DMS79 treated with DMSO at 0.1 percent for 48 hours (cell line): ENCODE results near the gene INPP5A.

Experiments
- DNase-seq: peaks from one replicate; lab custom pipeline; 2025; lab: John Stamatoyannopoulos, UW

INPP5A gene

DNA sequence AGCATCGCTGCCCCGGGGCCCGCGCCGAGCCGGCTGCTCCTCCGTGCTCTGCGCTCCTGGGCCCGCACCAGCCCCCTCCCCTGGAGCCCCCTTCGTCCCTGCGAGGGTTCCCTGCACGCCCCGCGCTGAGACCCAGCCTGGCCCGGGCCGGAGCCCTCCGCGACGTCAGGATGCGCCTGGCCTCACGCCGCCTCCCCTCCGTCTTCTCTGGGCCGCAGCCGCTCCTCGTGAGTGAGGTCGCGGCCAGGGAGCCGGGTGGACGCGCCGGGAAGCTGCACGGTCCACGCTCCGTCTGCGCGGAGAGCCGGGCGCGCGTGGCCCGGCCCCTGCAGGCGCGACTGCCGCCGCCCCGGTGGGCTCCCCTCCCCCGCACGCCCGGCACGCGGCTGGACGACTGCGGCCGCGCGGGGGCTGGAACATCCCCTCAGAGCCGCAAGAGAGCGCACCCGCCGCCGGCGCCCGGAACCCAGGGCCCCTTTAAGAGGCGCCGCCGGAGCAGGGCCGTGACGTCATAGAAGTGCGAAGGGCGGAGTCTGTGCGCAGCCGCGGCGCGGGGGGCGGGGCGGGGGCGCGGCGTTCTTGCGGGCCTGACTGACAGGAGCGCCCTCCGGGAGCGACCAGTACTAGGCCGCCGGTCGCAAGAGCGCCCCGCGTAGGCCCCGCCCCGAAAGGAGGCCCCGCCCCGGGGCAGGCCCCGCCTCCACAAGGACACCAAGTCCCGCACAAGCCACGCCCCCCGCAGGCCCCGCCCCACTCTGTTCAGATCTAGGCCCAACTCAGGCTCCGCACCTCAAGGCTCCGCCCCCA, 507 bp upstream of the INPP5A start:
- DNase-seq: peak; percentile 91

DNA sequence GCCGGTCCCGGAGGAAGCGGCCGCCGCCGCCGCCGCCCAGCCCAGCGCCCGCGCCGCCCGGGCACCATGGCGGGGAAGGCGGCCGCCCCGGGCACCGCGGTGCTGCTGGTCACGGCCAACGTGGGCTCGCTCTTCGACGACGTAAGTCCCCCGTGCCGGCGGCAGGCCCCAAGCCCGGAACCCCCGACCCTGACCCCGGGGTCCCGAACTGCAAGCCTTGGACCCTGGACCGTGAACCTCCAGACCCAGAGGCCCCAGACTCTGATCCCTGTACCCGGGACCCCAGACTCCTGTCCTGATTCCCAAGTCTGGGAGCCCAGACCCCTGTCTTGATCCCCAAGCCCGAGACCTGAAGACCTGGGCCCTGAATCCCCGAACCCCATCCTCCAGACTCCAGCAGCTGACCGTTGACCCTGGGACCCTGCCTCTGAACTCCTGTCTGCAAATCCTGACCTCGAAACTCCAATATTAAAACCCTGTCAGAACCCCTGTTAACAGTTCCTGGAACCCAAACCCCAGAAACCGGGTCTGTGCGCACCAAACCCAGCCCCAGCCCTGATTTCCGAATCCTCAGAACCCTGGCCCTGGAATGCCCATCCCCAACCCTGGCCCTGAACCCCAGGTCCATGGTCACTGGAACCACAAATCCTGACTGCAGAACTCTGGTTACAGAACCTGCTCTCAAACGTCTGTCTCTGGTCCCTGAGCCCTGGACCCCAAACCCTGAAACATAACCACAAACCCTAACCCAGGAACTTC, 623 bp downstream of the INPP5A start:
- no peak for DNase-seq

DNA sequence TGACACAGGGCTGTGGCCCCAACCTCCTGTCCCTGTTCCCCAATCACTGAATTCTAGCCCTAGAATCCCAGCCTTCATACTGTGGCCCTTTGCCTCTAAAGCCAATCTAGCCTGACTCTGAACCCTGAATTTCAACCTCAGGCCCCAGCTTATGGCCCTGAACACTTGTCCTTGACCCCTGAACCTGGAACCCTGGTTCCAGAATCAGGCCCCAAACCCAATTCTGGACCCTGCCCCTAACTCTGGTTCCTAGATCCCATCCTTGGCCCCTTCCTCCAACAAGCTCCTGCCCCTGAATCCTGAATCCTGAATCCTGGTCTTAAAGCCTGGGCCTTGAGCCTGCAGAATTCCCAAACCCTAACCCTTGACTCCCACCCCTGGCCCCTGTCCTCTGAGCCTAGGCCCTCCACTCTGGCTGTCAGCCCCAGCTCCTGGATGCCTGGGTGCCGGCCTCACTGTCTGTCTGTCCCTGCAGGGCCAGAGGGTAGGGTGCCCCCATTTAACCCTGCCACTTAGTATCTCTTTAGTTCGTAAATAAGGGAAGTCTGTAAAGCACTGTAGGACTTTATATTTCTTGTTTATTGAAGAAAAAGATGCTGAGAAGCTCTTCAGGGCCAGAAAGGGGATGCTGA, 1.3 kb downstream of the INPP5A start:
- no peak for DNase-seq

DNA sequence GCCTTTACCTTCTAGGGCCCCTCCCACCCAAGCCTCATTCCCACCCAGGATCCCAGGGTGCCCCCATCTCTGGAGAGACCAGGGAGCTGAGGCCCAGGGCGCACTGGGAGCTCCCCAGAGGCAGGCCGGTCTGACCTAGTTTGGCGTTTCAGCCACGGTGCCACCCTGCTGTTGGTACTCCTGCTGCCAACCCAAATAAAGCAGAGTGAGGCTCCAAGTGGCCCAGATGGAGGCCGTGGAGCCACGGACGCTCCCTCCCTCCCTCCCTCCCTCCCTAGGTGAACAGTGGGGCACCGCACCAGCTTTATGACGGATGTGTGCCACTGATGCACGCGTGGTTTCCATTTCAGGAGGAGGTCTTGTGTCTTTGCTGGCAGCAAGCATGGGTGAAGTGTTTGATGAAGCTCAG, 1.8 kb downstream of the INPP5A start:
- peak; percentile 16 for DNase-seq

DNA sequence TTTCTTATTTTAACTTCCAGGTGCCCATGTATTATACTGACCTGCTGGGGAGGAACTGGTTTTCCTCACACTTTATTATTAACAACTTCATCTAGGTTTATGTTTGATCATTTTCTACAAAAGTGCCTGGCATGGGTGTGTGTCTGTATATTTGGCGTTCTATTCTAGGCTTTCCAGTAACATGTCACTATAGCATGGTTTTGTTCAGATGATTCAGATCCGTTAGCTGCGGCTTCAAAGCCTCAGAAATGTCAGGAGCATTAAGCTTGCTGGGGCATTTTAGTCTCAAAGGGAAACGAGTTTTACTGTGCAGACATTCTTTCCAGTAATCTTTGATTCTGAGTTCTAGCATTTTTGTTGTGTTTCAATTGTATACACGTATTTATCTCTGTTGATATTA, 2.3 kb downstream of the INPP5A start:
- no peak for DNase-seq

DNA sequence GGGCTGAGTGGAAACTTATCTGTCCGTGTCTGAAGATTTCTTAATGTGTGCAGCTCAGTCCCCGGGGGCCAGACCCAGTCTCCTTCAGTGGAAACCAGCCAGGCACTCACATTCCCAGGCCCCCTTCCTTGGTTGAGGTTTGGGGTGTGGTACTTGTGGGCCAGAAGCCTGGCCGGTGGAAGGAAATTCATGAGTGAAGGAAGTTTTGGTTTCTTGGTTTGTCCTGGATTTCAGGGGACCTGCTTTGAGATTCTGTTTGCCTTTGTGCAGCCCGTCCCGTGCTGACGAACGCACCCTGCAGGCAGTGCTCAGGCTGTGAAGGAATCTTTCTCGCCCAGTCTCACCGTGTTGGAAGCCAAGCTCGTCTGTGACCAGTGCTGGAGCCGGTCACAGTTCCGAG, 2.9 kb downstream of the INPP5A start:
- no peak for DNase-seq

DNA sequence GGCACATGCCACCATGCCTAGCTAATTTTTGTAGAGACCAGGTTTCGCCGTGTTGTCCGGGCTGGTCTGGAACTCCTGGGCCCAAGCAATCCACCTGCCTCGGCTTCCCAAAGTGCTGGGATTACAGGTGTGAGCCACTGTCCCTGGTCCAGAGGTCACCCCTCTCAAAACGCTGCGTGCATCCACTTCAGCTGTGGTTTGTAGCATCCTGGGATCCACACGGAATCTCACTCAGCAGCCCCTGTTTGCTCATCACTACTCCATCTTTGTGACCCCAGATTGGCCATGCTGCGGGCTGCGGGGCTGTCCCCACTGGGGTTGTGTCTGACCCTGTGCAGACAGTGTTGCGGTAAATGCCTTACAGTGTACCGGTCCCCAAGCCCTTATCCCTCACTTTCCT, 3.5 kb downstream of the INPP5A start:
- no peak for DNase-seq

DNA sequence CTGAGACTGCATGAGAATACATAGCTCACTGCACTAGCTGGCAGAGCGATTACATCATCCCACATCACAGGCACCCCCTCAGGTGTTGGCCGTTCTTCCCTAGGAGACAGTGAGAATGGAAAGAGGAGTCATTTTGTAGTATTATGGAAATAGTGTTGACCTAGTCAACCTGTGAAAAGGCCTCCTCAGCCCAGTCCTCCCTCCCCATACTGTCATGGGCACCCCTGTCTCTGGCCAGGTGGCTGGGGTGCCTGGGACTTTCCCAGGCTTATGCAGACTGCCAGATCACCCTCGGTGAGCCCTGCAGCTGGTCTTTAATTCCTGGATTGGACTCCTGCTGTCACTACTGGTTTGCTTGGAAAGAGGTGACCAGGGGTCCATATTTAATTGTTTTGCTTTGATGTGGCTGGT, 4.0 kb downstream of the INPP5A start:
- no peak for DNase-seq

DNA sequence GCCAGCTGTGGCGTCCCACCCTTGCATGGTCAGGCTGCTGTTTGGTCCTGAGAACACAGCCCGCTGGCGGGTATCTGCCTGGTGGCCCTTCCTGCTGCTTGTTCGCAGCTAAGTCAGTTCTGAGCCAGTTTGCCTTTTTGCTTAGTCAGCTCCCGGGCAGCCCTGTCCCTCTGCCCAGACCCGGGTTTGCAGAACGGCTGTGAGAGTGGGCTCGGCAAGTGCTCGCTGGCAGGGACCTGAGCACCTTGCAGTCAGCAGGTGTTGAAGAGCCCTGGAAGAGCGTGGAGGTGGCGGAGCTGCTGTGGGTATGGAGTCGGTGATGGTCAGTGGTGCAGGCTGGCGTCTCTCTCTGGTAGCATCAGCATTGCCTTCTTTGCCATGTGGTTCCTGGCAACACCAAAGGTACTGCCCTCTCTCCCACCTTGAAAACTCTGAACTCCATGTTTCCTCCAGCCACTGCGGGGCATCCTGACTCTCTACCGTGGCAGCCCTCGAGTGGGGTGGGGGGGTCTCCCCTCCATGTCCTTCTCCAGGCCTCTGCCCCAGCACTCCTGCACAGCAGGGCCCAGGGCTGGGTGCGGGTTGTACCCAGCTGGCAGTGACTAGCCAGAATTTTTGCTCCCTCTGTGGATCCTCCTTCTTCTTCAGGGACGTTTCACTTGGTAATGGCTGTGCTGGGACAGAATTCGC, 4.6 kb downstream of the INPP5A start:
- peak; percentile 6 for DNase-seq

DNA sequence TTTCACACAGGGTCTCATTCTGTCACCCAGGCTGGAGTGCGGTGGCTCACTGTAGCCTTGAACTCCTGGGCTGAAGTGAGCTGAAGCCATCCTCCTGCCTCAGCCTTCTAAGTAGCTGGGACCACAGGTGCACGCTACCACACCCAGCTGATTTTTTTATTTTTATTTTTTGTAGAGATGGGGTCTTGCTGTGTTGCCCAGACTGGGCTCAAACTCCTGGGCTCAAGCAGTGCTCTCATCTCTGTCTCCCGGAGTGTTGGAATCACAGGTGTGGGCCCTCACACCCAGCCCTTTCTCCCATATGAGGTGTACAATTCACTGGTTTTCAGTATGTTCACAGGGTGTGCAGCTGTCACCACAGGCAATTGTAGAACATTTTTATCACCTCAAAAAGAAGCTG, 5.2 kb downstream of the INPP5A start:
- no peak for DNase-seq

DNA sequence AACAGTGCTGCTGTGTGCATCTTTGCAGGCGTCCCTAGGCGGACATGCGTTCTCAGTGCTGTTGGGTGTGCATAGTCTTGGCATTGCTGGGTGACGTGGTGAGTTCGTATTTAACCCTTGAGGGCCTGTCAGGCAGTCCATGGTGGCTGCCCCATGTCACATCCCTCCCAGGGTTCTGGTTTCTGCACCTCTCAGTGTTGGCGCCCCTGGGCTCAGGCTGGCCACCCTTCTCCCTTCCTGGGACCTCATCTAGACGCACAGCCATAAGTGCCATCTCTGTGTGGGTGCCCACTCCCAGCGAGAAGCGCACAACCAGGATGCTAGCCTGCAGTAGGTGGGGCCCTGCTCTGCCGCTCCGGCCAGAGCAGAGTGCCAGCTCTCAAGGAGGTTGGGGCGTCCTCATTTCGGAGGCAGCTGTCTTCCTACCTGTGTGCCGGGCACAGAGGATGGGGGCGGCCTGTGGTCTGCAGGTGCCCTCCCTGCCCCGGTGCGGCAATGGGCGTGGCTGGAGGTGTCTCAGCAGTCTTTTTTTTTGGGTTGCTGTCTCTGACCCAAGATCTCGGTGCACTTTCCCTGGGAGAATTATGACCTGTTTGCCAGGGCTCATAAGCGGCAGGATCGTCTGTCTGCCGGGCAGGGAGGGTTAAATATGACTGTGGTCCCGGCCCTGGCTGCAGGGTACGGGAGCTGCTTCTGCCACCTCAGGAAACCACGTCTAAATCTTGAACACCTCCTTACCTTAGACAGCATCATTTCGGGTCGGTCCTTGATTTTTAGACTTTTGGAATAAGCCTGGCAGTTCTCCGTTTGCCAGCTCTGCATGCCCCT, 6.5 kb downstream of the INPP5A start:
- no peak for DNase-seq

DNA sequence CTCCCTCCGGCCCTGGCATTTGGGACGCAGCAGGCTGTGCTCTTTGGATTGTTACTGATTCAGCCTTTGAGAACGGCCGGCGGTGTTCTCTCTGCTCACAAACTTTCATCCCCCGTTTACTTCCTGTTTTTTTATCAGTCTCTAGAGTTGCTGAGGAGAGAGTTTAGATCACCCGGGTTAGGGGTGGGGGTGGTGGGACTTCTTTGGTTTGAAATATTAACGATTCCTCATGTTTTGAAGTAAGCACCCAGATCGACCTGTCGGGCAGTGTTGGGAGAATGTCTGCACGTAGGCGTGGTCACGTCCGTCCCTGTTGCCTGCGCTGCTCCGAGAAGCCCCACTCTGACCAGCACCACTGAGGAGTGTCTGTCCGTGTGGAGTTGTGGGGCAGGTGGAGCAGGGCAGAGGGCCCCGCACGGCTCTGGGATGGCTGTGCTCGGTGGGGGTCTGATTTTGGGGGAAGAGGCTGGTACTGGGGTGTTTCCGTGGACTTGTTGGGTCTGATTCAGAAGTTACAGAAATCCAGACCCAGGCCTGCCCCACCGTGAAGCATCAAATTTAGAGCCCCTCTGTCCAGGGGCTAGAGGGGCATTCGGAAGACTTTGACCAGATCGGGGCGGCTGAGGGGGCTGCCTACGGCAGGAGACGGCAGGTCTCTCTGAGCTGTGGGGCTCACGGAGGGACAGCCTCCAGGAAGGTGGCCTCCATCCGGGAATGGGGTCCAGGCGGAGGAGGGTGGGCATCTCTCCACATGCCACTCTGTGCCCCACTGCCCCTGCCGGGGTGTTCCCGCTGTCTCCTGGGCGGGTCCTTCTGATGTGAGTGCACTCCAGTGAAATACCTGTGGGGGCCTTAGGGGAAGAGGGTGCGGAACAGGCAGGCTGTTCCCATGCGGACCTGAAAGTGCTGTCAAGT, 7.4 kb downstream of the INPP5A start:
- DNase-seq: no peak

DNA sequence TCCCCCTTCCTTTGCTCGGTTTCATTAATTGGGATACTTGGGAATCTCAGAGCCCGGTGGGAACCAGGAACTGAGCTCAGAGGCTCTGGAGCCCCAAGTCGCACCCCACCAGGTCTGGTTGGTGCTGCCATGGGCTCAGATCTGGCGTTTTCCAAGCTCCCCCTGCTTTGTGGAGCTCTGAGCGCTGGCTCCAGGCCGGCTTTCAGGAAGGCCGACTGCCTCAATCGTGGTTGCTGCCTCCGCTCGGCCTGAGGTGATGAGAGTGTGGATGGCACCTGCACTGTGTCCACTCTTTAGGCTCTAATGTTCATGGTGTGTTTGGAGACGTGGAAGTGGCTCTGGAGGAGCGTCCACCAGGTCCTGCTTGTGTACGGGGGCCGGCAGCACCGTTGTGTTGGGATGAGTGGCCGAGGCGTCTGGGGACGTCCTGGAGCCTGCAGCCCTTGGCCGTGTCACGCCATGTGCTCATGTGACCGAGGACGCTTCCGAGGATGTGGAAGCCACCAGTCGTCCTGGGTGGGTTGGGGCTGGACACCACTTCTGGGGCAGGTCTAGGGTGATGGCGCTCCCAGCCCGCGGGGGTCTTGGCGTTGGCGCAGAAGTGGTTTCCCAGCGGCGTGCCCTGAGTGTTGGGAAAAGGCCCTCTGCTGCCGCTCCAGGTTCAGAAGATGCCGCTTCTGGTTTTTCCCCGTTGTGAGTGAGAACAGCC, 8.2 kb downstream of the INPP5A start:
- no peak for DNase-seq

DNA sequence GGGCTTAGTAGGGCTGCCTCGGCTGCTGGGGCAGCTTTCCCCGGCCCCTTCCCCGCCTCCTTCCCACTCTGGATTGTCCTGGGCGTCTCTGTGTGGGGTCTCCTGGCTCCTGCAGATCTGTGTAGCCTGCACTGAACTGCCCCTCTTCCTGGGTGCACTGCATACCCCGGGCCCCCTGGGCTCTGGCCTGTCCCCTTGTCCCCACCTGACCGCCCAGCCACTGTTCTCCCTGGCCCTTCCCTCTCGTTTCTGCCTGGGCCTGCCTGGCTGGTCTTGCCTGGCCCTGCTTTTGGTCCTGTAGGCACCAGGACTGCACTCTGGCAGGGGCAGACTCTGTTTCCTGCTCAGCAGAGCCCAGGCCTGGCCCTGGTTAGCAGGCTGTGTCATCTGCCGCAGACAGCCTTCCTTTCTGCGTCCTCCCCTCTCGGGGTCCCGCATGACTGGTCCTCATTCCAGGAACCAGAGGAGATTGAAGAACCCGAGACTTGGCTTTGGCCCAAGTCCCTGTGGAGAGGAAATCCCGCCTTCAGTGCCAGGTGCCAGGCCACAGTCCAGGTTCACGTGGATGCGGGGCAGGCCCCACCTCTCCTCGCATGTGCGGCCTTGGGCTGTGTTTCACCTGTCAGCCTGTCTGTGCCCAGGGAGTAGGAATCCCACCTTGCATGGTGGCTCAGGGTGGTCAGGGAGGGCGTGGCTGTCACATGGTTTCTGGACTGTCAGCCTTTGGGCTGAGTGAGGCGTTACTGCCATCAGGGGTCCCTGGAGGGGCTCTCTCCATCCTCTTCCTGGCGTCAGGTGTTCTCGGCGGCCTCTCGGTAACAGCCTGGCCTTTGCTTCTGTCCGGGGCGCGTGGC, 9.2 kb downstream of the INPP5A start:
- DNase-seq: peak; percentile 66

DNA sequence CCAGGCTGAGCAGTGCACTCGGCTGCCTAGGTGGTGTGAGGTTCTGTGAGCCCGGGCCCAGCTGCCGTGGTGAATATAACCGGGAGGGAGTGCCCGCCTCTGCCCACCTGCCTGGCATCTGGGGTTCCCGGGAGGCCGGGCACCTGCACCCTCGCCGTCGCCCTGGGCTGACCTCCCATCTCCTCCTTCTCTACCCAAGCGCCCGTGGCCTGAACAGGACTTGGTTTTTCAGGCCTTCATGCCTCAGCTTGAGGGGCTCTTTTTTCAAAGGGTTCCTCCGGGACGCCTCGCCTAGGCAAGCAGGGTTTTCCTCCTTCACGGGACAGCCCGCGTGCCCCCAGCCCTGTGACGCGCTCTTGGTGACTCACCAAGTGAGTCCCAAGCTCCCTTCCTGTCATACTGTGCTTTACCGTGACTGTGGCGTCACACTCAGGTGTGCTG, 9.9 kb downstream of the INPP5A start:
- DNase-seq: no peak

DNA sequence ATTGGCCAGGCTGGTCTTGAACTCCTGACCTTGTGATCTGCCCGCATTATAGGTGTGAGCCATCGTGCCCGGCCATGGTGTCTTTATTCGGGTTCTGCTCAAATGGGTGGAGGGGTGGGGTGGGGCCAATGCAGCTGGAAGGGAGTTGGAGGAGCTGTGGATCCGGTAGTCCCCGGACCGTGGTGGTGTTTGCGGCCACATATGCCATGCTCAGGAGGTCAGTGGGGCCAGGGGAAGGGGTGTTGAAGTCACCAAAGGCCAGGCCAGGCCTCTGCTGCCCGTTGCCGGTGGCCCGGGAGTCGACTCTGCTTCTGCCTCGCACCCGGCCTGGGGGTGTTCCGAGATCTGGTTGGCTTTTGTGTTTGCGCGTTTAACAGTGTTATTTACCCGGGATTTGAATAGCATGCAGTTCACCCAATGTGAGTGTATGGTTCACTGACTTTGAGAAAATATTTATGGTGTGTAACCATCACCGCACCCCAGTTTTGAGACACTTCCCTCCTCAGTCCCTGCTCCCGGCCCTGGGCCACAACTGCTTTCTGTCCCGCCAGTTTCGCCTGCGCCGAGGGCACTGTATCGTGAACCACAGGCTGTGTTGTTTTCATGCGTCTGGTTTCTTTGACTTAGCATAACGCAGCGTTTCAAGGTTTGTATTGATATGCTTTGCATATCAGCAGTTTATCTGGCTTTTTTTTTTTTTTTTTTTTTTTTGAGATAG, 10.7 kb downstream of the INPP5A start:
- DNase-seq: no peak

DNA sequence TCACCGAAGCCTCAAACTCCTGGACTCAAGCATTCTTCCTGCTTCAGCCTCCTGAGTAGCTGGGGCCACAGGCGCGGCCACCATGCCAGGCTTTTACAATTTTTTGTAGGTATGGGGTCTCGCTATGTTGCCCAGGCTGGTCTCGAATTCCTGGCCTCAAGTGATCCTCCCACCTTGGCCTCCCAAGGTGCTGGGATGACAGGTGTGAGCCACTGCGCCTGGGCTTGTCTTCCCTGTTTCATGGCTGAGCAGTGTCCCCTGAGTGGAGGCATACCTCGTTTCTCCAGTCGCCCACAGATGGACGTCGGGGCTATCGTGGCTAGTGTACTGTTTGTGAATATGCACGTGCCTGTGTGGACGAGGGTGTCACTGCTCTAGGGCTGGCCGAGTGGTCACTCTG, 11.3 kb downstream of the INPP5A start:
- no peak for DNase-seq

DNA sequence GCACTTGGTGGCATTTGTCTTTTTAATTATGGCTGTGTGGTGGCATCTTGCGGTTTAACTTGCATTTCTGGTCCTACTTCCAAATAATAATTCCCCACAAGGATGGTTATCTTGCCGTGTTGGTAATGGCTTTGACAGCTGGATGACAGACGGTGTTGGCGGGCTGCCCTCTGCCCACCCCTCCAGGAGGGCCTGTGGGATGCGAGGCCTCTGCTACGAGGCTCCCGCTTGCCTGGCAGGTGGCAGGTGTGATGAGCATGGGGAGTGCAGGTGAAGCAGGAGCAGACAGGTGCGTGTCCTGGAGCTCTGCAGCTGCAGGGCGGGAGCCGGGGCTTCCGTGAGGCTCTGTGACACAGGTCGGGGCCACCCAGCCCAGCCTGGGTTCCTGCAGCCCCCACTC, 11.8 kb downstream of the INPP5A start:
- DNase-seq: peak; percentile 54
